Liver (tissue), 9 donors: ENCODE data around the gene PYCARD. TPM values are rescaled to one million over a fixed set of nuclear protein-coding genes. Genes with fewer than 3 reads are reported as not detected.

Source experiments
- DNase-seq: peaks from one replicate; pipeline ENCODE4 v3.0.0-alpha.2; 2017; ENCODE audit warnings: low spot score
- H3K27ac ChIP-seq, 2 donors: one replicate each; pipeline ENCODE4 v1.7.0; 2013; ENCODE audit warnings: inconsistent platforms in 2 of 2, low read length in 2 of 2, control low read depth in 1 of 2, low read depth in 1 of 2, mild to moderate bottlenecking in 1 of 2
- H3K27me3 ChIP-seq, 4 donors: one replicate each; pipeline versions ENCODE4 v1.6.1 to v1.7.0; 2013; ENCODE audit warnings: low read length in 3 of 4, inconsistent platforms in 1 of 4, mild to moderate bottlenecking in 1 of 4, moderate library complexity in 1 of 4; ENCODE audit not compliant: control insufficient read depth in 4 of 4, insufficient read depth in 4 of 4
- H3K36me3 ChIP-seq, 4 donors: one replicate each; pipeline versions ENCODE4 v1.6.1 to v1.7.0; 2013; ENCODE audit warnings: low read length in 3 of 4, mild to moderate bottlenecking in 3 of 4, low read depth in 1 of 4, moderate library complexity in 1 of 4; ENCODE audit not compliant: control insufficient read depth in 4 of 4, insufficient read depth in 3 of 4
- H3K4me1 ChIP-seq, 4 donors: one replicate each; pipeline versions ENCODE4 v1.6.1 to v1.7.0; 2013; ENCODE audit warnings: low read length in 3 of 4, mild to moderate bottlenecking in 3 of 4, moderate library complexity in 1 of 4; ENCODE audit not compliant: control insufficient read depth in 4 of 4, insufficient read depth in 4 of 4
- H3K4me3 ChIP-seq, 3 donors: one replicate each; pipeline versions ENCODE4 v1.6.1 to v1.7.0; 2013; ENCODE audit warnings: low read length in 3 of 3, control low read depth in 1 of 3, low read depth in 1 of 3, mild to moderate bottlenecking in 1 of 3
- H3K9ac ChIP-seq, 2 donors: one replicate each; pipeline ENCODE4 v1.7.0; 2013; ENCODE audit warnings: low read length in 2 of 2, mild to moderate bottlenecking in 2 of 2, moderate library complexity in 2 of 2, control low read depth in 1 of 2, low read depth in 1 of 2
- H3K9me3 ChIP-seq, 4 donors: one replicate each; pipeline versions ENCODE4 v1.6.1 to v1.7.0; 2013; ENCODE audit warnings: low read length in 3 of 4; ENCODE audit not compliant: control insufficient read depth in 4 of 4
- ATF3 ChIP-seq: IDR thresholded peaks from 2 replicates; pipeline ENCODE4 v1.6.1; 2016; ENCODE audit warnings: antibody characterized with exemption
- EGR1 ChIP-seq, 2 donors: IDR thresholded peaks; 2 replicates each; pipeline ENCODE4 v1.6.1; 2016 to 2018; ENCODE audit warnings: antibody characterized with exemption in 2 of 2, low read depth in 2 of 2
- FOXA1 ChIP-seq: IDR thresholded peaks from 2 replicates; pipeline ENCODE4 v1.6.1; 2016; ENCODE audit warnings: antibody characterized with exemption
- FOXA2 ChIP-seq: IDR thresholded peaks from 2 replicates; pipeline ENCODE4 v1.6.1; 2016; ENCODE audit warnings: antibody characterized with exemption
- GABPA ChIP-seq, 2 donors: IDR thresholded peaks in 1 of 2; conservative IDR thresholded peaks in 1 of 2; 2 replicates each; pipeline ENCODE4 v1.6.1; 2016; ENCODE audit warnings: antibody characterized with exemption in 2 of 2, mild to moderate bottlenecking in 1 of 2, moderate library complexity in 1 of 2
- HNF4A ChIP-seq, 2 donors: conservative IDR thresholded peaks; 2 replicates each; pipeline ENCODE4 v1.6.1; 2016; ENCODE audit warnings: antibody characterized with exemption in 2 of 2, mild to moderate bottlenecking in 2 of 2
- HNF4G ChIP-seq: IDR thresholded peaks from 2 replicates; pipeline ENCODE4 v1.6.1; 2016; ENCODE audit warnings: antibody characterized with exemption
- MAX ChIP-seq: IDR thresholded peaks from 2 replicates; pipeline ENCODE4 v1.6.1; 2016; ENCODE audit warnings: antibody characterized with exemption
- RAD21 ChIP-seq, 2 donors: IDR thresholded peaks; 2 replicates each; pipeline ENCODE4 v1.6.1; 2016; ENCODE audit warnings: antibody characterized with exemption in 2 of 2, mild to moderate bottlenecking in 2 of 2
- RXRA ChIP-seq, 2 donors: IDR thresholded peaks; 2 replicates each; pipeline ENCODE4 v1.6.1; 2017 to 2018; ENCODE audit warnings: antibody characterized with exemption in 2 of 2, mild to moderate bottlenecking in 1 of 2
- SP1 ChIP-seq: IDR thresholded peaks from 2 replicates; pipeline ENCODE4 v1.6.1; 2018; ENCODE audit warnings: antibody characterized with exemption, mild to moderate bottlenecking
- TAF1 ChIP-seq: conservative IDR thresholded peaks from 2 replicates; pipeline ENCODE4 v1.6.1; 2016; ENCODE audit warnings: antibody characterized with exemption, mild to moderate bottlenecking
- YY1 ChIP-seq: IDR thresholded peaks from 2 replicates; pipeline ENCODE4 v1.6.1; 2016; ENCODE audit warnings: antibody characterized with exemption, mild to moderate bottlenecking
- WGBS: extraction: QIAGEN DNeasy Blood & Tissue Kit; methylation state at CpG from one replicate; pipeline ENCODE4 v1.1.7; 2013; 5-methylcytosine and 5-hydroxymethylcytosine counted together
- polyA plus RNA-seq, 2 donors: library from polyadenylated mRNA; stranded (reverse) in 1 of 2; unstranded in 1 of 2; fragments of 200-250 nt in 1 of 2; fragments of >200 nt in 1 of 2; fragmentation: Nextera tagmentation in 1 of 2; extraction: Ambion mirVana in 1 of 2; gene quantifications; one replicate each; pipeline versions ENCODE4 v1.2.1 to v1.2.3, GENCODE V29; 2013 to 2015
- total RNA-seq, 2 donors: library from RNA; depleted of rRNA; stranded (reverse); fragments of >200 nt; gene quantifications; one replicate each; pipeline ENCODE4 v1.2.3, GENCODE V29; 2014
- TF ChIP-seq, protein P1 (sequence below): fragments of 150-350 bp; IDR thresholded peaks from 2 replicates; pipeline ENCODE4 v1.5.1; 2017; ENCODE audit warnings: improper control_type of control experiment, low read depth, low read length; ENCODE audit not compliant: missing input control
- TF ChIP-seq, protein P2 (sequence below): IDR thresholded peaks from 2 replicates; pipeline ENCODE4 v1.6.1; 2016; ENCODE audit warnings: antibody characterized with exemption, mild to moderate bottlenecking
- TF ChIP-seq, protein P3 (sequence below): IDR thresholded peaks from 2 replicates; pipeline ENCODE4 v1.6.1; 2016; ENCODE audit warnings: antibody characterized with exemption
- donor health status: healthy.
- donor health status: healthy.
- donor health status: healthy.
- donor health status: healthy.
- donor health status: healthy.

Gene PYCARD
- total and polyA plus RNA-seq, 4 donors = 6.7 to 35.9 (median 10.8) TPM

- TF ChIP-seq FOXA2 (no peak), ATF3 (no peak), TAF1 (no peak), RAD21 (IDR thresholded peaks at IDR 0.05) (no peak), HNF4A (conservative IDR thresholded peaks at IDR 0.05) (no peak), EGR1 (IDR thresholded peaks at IDR 0.05; ENCODE audit: low read depth in 2 of 2) (no peak), SP1 (no peak), MAX (no peak), YY1 (no peak)
- TF ChIP-seq, protein P1, sequence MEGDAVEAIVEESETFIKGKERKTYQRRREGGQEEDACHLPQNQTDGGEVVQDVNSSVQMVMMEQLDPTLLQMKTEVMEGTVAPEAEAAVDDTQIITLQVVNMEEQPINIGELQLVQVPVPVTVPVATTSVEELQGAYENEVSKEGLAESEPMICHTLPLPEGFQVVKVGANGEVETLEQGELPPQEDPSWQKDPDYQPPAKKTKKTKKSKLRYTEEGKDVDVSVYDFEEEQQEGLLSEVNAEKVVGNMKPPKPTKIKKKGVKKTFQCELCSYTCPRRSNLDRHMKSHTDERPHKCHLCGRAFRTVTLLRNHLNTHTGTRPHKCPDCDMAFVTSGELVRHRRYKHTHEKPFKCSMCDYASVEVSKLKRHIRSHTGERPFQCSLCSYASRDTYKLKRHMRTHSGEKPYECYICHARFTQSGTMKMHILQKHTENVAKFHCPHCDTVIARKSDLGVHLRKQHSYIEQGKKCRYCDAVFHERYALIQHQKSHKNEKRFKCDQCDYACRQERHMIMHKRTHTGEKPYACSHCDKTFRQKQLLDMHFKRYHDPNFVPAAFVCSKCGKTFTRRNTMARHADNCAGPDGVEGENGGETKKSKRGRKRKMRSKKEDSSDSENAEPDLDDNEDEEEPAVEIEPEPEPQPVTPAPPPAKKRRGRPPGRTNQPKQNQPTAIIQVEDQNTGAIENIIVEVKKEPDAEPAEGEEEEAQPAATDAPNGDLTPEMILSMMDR = no peak
- TF ChIP-seq, protein P2, sequence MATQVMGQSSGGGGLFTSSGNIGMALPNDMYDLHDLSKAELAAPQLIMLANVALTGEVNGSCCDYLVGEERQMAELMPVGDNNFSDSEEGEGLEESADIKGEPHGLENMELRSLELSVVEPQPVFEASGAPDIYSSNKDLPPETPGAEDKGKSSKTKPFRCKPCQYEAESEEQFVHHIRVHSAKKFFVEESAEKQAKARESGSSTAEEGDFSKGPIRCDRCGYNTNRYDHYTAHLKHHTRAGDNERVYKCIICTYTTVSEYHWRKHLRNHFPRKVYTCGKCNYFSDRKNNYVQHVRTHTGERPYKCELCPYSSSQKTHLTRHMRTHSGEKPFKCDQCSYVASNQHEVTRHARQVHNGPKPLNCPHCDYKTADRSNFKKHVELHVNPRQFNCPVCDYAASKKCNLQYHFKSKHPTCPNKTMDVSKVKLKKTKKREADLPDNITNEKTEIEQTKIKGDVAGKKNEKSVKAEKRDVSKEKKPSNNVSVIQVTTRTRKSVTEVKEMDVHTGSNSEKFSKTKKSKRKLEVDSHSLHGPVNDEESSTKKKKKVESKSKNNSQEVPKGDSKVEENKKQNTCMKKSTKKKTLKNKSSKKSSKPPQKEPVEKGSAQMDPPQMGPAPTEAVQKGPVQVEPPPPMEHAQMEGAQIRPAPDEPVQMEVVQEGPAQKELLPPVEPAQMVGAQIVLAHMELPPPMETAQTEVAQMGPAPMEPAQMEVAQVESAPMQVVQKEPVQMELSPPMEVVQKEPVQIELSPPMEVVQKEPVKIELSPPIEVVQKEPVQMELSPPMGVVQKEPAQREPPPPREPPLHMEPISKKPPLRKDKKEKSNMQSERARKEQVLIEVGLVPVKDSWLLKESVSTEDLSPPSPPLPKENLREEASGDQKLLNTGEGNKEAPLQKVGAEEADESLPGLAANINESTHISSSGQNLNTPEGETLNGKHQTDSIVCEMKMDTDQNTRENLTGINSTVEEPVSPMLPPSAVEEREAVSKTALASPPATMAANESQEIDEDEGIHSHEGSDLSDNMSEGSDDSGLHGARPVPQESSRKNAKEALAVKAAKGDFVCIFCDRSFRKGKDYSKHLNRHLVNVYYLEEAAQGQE = no peak
- no peaks in the 10 kb centered on the region for H3K27me3 ChIP-seq
- no peak for DNase-seq
- no peak overlapping the region for H3K4me3 ChIP-seq
- H3K27ac ChIP-seq = no peak overlapping the region
- H3K36me3 ChIP-seq = peaks cover 24 to 78% (median 70%) of the 10 kb centered on the region in 4 donors
- no peaks in the 10 kb centered on the region for H3K4me1 ChIP-seq
- H3K9me3 ChIP-seq = no peaks in the 10 kb centered on the region
- no peak overlapping the region for H3K9ac ChIP-seq
- 89% methylated on average over 5 of the region's 5 CpGs for WGBS
Observed at GRCh38 chr16:31191697-31192428, 10.7 kb downstream of the PYCARD start.

- H3K9ac ChIP-seq = no peak overlapping the region
- 97% methylated on average over 17 of the region's 17 CpGs for WGBS
- no peak for DNase-seq
- no peaks in the 10 kb centered on the region for H3K4me1 ChIP-seq
- H3K36me3 ChIP-seq = peaks cover 23 to 87% (median 75%) of the 10 kb centered on the region in 4 donors
- no peaks in the 10 kb centered on the region for H3K27me3 ChIP-seq
- H3K27ac ChIP-seq = no peak overlapping the region
- H3K9me3 ChIP-seq = no peaks in the 10 kb centered on the region
- no peak overlapping the region for H3K4me3 ChIP-seq
- TF ChIP-seq, protein P1 = no peak
- TF ChIP-seq EGR1 (IDR thresholded peaks at IDR 0.05; ENCODE audit: low read depth in 2 of 2) (no peak), MAX (no peak), FOXA1 (no peak), YY1 (no peak), HNF4A (conservative IDR thresholded peaks at IDR 0.05) (no peak), ATF3 (no peak), GABPA (IDR thresholded peaks at IDR 0.05 in 1 of 2, conservative IDR thresholded peaks at IDR 0.05 in 1 of 2) (no peak), HNF4G (no peak), RXRA (IDR thresholded peaks at IDR 0.05) (no peak)
- TF ChIP-seq, protein P3, sequence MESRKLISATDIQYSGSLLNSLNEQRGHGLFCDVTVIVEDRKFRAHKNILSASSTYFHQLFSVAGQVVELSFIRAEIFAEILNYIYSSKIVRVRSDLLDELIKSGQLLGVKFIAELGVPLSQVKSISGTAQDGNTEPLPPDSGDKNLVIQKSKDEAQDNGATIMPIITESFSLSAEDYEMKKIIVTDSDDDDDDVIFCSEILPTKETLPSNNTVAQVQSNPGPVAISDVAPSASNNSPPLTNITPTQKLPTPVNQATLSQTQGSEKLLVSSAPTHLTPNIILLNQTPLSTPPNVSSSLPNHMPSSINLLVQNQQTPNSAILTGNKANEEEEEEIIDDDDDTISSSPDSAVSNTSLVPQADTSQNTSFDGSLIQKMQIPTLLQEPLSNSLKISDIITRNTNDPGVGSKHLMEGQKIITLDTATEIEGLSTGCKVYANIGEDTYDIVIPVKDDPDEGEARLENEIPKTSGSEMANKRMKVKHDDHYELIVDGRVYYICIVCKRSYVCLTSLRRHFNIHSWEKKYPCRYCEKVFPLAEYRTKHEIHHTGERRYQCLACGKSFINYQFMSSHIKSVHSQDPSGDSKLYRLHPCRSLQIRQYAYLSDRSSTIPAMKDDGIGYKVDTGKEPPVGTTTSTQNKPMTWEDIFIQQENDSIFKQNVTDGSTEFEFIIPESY = no peak
Observed at GRCh38 chr16:31190818-31191444, 11.6 kb downstream of the PYCARD start.
